ENCODE measurements around the gene ATXN7L1. TPM values are rescaled to one million over a fixed set of nuclear protein-coding genes. Genes with fewer than 3 reads are reported as not detected.

Gene ATXN7L1
- total RNA-seq, 4 donors from 2014 or later: 30.8 to 45.8 (median 39.3) TPM

GRCh38 chr7:105691082-105691679 is 185.2 kb downstream of the ATXN7L1 start:
- H3K27me3 ChIP-seq: no peaks in the 10 kb centered on the region
- H3K4me1 ChIP-seq: peaks cover 0 to 17% (median 4%) of the 10 kb centered on the region in 4 donors
- H3K9me3 ChIP-seq: no peaks in the 10 kb centered on the region
- peak overlapping the region; percentile 35 to 48 (median 44) for H3K4me3 ChIP-seq
- H3K27ac ChIP-seq: peak overlapping the region; percentile 74 to 82 (median 78)
- TF ChIP-seq CTCF (IDR thresholded peaks at IDR 0.05): no peak
- no peak for TF ChIP-seq POLR2A (IDR thresholded peaks at IDR 0.05)
- H3K36me3 ChIP-seq: no peaks in the 10 kb centered on the region
- DNase-seq: peak in 2 of 3 donors; percentile 53 to 61

GRCh38 chr7:105690325-105690945 is 186.0 kb downstream of the ATXN7L1 start:
- Histone ChIP-seq H3K36me3 (no peaks in the 10 kb centered on the region), H3K4me1 (peaks cover 0 to 17% (median 4%) of the 10 kb centered on the region in 4 donors), H3K27ac (peak overlapping the region; percentile 74 to 82 (median 78)), H3K27me3 (no peaks in the 10 kb centered on the region), H3K9me3 (no peaks in the 10 kb centered on the region), H3K4me3 (peak overlapping the region; percentile 35 to 48 (median 44))
- no peak for DNase-seq
- TF ChIP-seq CTCF (IDR thresholded peaks at IDR 0.05) (no peak), POLR2A (IDR thresholded peaks at IDR 0.05) (no peak)

- TF ChIP-seq POLR2A (IDR thresholded peaks at IDR 0.05) (no peak), CTCF (IDR thresholded peaks at IDR 0.05) (no peak)
- peak overlapping the region in 2 of 4 donors; percentile 74 to 82 for H3K27ac ChIP-seq
- DNase-seq: no peak
Measured at GRCh38 chr7:105689067-105689819, 187.2 kb downstream of the ATXN7L1 start.

GRCh38 chr7:105688617-105689016 is 187.8 kb downstream of the ATXN7L1 start:
- TF ChIP-seq POLR2A (IDR thresholded peaks at IDR 0.05): no peak
- TF ChIP-seq CTCF (IDR thresholded peaks at IDR 0.05): no peak
- Histone ChIP-seq H3K4me3 (no peak overlapping the region), H3K9me3 (no peaks in the 10 kb centered on the region), H3K27me3 (no peaks in the 10 kb centered on the region), H3K27ac (no peak overlapping the region), H3K36me3 (no peaks in the 10 kb centered on the region), H3K4me1 (peaks cover 0 to 17% (median 4%) of the 10 kb centered on the region in 4 donors)
- no peak for DNase-seq

More at GRCh38 chr7:105689067-105689819, 187.2 kb downstream of the ATXN7L1 start:
- no peaks in the 10 kb centered on the region for H3K27me3 ChIP-seq
- H3K36me3 ChIP-seq: no peaks in the 10 kb centered on the region
- H3K9me3 ChIP-seq: no peaks in the 10 kb centered on the region
- no peak overlapping the region for H3K4me3 ChIP-seq
- H3K4me1 ChIP-seq: peaks cover 0 to 17% (median 4%) of the 10 kb centered on the region in 4 donors

GRCh38 chr7:105685161-105685560 is 191.2 kb downstream of the ATXN7L1 start:
- H3K4me3 ChIP-seq: no peak overlapping the region
- no peak for TF ChIP-seq CTCF (IDR thresholded peaks at IDR 0.05)
- TF ChIP-seq POLR2A (IDR thresholded peaks at IDR 0.05): no peak
- H3K36me3 ChIP-seq: no peaks in the 10 kb centered on the region
- no peaks in the 10 kb centered on the region for H3K27me3 ChIP-seq
- no peaks in the 10 kb centered on the region for H3K9me3 ChIP-seq
- no peak for DNase-seq
- H3K4me1 ChIP-seq: no peaks in the 10 kb centered on the region
- no peak overlapping the region for H3K27ac ChIP-seq

All from Peyer's patch (tissue), 4 donors.